ENCODE results near the gene HEY2. TPM values are rescaled to one million over a fixed set of nuclear protein-coding genes. Genes with fewer than 3 reads are reported as not detected.
"Not testable (repeated sequence)": the region's sequence is repeated elsewhere in the genome, so short reads cannot be mapped to it uniquely, and the experiment has no call there.

HEY2 gene
- total RNA-seq, 6 experiments from 2014 or later = not detected

- peaks cover 7% of the 10 kb centered on the region; the same call in 1 of the 2 replicates for H3K36me3 Mint-ChIP-seq (ENCODE audit: low read depth)
- peak overlapping the region; percentile 47 for H3K27ac Mint-ChIP-seq
- DNase-seq = no peak
- no peaks in the 10 kb centered on the region for H3K27me3 Mint-ChIP-seq (ENCODE audit: insufficient read depth)
- TF ChIP-seq CTCF (IDR thresholded peaks at IDR 0.05) = no peak
- H3K4me1 Mint-ChIP-seq (ENCODE audit: low read depth) = peaks cover 47% of the 10 kb centered on the region
- H3K4me3 Mint-ChIP-seq = no peak overlapping the region
- H3K9me3 Mint-ChIP-seq = no peaks in the 10 kb centered on the region
Measured at GRCh38 chr6:125802943-125803377, 53.5 kb downstream of the HEY2 start.

GRCh38 chr6:125804264-125804663 lies 54.8 kb downstream of the HEY2 start:
- no peak for TF ChIP-seq CTCF (IDR thresholded peaks at IDR 0.05)
- Mint-ChIP-seq H3K4me3 (no peak overlapping the region), H3K27me3 (ENCODE audit: insufficient read depth) (no peaks in the 10 kb centered on the region), H3K36me3 (ENCODE audit: low read depth) (peaks cover 7% of the 10 kb centered on the region; the same call in 1 of the 2 replicates), H3K4me1 (ENCODE audit: low read depth) (peaks cover 43% of the 10 kb centered on the region), H3K27ac (no peak overlapping the region), H3K9me3 (no peaks in the 10 kb centered on the region)
- no peak for DNase-seq

- not testable (repeated sequence) for H3K36me3 Mint-ChIP-seq (ENCODE audit: low read depth); DNase-seq; H3K4me3 Mint-ChIP-seq; H3K27me3 Mint-ChIP-seq (ENCODE audit: insufficient read depth); H3K9me3 Mint-ChIP-seq; H3K27ac Mint-ChIP-seq
- peaks cover 37% of the 10 kb centered on the region for H3K4me1 Mint-ChIP-seq (ENCODE audit: low read depth)
Measured at GRCh38 chr6:125804866-125805425, 55.5 kb downstream of the HEY2 start.

- no peak overlapping the region for H3K27ac Mint-ChIP-seq
- no peak for DNase-seq
- H3K4me3 Mint-ChIP-seq = no peak overlapping the region
- H3K27me3 Mint-ChIP-seq (ENCODE audit: insufficient read depth) = no peaks in the 10 kb centered on the region
- peaks cover 39% of the 10 kb centered on the region for H3K4me1 Mint-ChIP-seq (ENCODE audit: low read depth)
- H3K9me3 Mint-ChIP-seq = no peaks in the 10 kb centered on the region
- no peak for TF ChIP-seq CTCF (IDR thresholded peaks at IDR 0.05)
- H3K36me3 Mint-ChIP-seq (ENCODE audit: low read depth) = peaks cover 7% of the 10 kb centered on the region; the same call in 1 of the 2 replicates
Measured at GRCh38 chr6:125806813-125807212, 57.4 kb downstream of the HEY2 start.

- no peaks in the 10 kb centered on the region for H3K9me3 Mint-ChIP-seq
- TF ChIP-seq CTCF (IDR thresholded peaks at IDR 0.05) = no peak
- DNase-seq = no peak
- H3K4me3 Mint-ChIP-seq = no peak overlapping the region
- peaks cover 7% of the 10 kb centered on the region; the same call in 1 of the 2 replicates for H3K36me3 Mint-ChIP-seq (ENCODE audit: low read depth)
- H3K4me1 Mint-ChIP-seq (ENCODE audit: low read depth) = peaks cover 44% of the 10 kb centered on the region
- no peaks in the 10 kb centered on the region for H3K27me3 Mint-ChIP-seq (ENCODE audit: insufficient read depth)
- no peak overlapping the region for H3K27ac Mint-ChIP-seq
Measured at GRCh38 chr6:125807293-125807692, 57.9 kb downstream of the HEY2 start.

GRCh38 chr6:125808060-125808459 lies 58.6 kb downstream of the HEY2 start:
- H3K4me3 Mint-ChIP-seq = no peak overlapping the region
- TF ChIP-seq CTCF (IDR thresholded peaks at IDR 0.05) = no peak
- no peak for DNase-seq
- H3K27ac Mint-ChIP-seq = no peak overlapping the region
- peaks cover 4% of the 10 kb centered on the region; the same call in 1 of the 2 replicates for H3K36me3 Mint-ChIP-seq (ENCODE audit: low read depth)
- H3K27me3 Mint-ChIP-seq (ENCODE audit: insufficient read depth) = no peaks in the 10 kb centered on the region; the same call in 1 of the 2 replicates
- no peaks in the 10 kb centered on the region for H3K9me3 Mint-ChIP-seq
- peaks cover 46% of the 10 kb centered on the region for H3K4me1 Mint-ChIP-seq (ENCODE audit: low read depth)
